HG03064 (cell line): ENCODE data around the gene PSME2.
"Not testable (repeated sequence)": the region's sequence is repeated elsewhere in the genome, so short reads cannot be mapped to it uniquely, and the experiment has no call there.

Source experiments
- ATAC-seq: cut with Tn5 transposase; IDR thresholded peaks from one replicate; pipeline ENCODE4 v1.9.1; 2021; ENCODE audit warnings: low read depth; ENCODE audit not compliant: unreplicated experiment

Gene PSME2

DNA sequence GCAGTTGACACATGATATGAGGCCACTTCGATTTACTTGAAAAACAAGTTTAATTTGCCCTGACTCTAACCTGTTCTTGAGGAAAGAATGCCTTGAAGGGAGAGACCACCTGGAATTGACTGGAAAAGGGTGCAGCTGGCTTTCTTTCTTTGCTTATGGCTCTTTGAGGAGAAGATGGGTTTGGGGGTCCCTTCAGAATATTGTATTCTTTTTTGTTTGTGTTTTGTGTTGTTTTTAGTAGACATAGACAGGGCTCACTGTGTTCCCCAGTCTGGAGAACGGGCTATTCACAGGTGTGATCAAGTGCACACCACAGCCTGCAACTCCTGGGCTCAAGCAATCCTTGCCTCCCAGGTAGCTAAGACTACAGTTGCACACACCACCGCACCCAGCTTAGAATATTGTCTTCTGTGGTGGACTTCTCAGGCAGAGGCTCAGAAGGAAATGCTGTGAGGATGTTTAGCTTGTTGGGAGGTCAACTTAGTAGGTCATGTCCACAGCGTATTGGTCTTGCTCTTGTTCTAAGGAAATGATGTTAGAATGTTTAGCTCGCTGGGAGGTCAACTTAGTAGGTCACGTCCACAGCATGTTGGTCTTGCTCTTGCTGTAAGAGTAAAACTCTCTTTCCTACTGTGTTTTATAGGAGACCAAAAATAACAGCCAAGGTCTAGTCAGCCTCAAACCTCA, 30.1 kb downstream of the PSME2 start:
- ATAC-seq, result no peak

DNA sequence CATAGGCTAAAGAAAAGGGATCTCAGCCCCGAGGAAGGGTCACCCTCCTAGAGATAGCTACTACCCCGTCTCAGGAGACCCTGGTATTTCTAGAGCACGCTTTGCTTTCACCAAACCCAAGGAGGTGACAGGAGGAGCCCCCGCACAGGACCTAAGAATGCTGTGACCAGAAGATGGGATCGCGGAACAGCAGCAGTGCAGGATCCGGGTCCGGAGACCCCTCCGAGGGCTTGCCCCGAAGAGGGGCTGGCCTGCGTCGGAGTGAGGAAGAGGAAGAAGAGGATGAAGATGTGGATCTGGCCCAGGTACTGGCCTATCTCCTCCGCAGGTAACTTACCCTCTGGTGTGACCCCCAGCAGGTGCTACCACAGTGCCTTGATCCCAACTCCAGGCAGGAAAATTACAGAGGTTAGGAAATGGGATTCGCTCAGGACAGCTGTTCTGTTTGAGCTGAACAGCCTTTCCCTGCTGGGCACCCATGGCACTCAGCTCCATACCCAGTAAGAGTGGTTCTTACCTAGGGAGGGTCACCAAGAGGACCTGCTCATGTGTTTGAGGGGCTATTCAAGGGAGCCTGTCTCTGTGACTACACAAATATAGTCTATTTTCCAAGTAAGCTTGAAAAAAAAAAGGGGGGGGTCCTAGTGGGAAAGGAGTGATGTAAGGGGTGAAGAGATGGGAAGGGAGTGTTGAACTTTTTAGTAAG, 30.8 kb downstream of the PSME2 start:
- no peak for ATAC-seq

DNA sequence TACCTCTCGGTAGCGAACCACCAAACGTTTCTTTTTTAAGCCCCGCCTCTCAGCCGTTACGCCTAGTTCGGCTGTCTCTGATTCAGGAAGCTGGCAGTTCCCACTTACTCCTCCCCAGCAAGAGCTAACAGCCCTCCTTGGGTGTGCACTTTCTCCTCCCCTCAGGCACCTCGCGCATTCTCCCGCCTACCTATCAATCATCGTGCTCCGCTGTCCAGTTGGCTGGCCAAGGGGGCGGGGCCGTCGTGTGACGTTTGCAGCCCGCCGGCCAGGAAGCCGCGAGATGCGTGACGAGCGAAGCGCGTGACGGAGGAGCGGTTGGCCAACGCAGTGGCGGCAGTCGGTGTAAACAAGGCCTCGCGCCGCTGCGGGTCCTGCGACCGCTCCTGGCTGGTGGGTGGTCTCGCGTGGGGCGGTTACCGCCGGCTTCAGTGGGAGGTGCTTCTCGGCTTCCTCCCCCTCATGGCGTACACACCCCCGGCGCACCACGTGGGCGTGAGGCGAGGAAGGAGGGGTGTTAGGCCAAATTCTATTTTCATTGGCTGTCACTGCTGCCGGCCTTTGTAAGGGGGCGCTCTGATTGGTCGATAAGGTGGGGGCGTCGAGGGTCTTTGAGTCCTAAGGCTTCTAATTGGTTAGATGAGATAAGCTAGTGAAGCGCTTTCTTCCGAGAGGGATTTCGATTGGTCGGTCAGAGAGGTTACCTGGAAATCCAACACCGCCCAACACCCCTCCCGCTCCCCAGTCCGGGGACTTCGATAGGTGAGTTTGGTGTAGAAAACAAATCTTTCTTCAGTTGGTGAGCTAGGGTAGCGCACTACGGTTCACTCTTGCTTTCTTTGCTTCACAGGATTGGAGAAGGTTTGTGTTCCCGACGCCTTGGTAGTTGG, 31.6 kb downstream of the PSME2 start, which contains the start of the genes DCAF11 and NRL:
Gene DCAF11, plus strand, starts transcription at position 246 of the 890 bp plus-strand sequence. CDS start 818 bp downstream, outside the sequence.
Gene NRL, minus strand, starts transcription at position 418 of the 890 bp plus-strand sequence. CDS start 32,101 bp downstream, outside the sequence.
- peak; percentile 83 for ATAC-seq

DNA sequence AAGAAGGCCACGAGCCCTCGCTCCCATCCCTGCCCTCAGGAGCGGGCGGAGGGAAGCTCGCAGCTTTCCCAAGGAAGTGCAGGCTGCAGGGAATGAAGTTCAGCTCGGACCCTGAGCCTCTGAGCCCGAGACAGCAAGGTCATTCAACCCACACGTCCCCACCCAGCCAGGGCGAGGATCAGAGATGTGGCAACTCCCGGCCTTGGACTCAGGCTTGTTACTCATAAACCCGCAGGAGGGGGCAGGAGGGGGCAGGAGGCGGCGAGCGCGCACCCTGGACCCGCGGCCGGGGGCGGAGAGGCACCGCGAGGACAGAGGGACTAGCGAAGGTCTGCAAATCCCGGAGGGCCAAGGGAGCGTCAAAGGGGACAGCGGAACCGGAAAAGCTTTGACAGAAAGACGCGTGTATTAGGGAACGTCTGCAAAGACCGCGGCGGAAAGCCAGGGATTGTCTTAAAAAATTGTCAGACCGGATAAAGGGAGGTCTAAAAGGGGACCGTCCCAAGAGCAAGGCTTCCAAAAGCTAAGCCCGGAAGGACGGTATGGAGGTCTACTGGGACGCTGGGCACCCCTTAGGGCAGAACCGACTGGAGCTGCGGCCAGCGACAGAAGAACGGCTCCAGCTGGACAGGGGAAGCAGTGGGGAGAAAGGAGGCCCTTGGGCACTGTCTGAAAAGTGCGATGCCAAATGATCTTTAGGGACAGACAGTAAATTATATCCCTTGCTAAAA, 32.4 kb downstream of the PSME2 start:
- ATAC-seq, result peak; percentile 35

DNA sequence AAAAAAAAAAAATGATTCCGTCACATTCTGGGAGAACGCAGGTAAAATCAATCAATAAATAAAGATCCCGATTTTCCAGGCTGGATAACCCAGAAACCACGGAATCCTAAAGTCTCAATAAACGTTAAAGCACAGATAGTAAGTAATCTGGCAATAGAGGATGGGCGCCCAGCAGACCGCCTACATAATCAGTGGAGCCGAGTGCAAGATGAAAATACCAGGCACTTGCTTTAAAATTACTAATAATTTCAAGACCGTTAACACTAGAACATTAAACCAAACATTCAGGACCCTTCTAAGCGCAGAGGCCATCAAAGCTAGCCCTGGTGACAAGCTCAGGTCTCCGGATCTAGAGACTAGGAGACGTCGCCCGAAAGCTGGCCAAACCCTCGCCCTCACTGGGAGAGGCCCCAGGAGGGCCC, 33.0 kb downstream of the PSME2 start:
- ATAC-seq, result no peak

DNA sequence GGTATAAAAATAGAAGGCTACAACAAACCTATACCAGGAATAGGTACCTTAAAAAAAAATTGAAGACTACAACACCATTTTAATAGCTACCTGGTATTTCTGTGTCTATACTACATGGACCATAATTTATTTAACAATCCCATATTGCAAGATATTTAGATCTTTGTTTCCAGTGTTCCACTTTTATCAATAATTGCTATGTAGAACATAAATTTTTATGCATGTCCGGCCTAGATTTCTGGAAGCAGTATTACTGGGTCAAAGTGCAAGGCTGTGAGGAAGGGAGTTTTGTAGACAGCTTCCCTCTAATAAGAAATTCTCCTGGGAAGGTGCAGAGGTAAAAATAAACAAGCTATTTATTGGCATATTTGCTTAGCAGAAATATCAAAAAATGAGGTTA, 35.9 kb downstream of the PSME2 start:
- ATAC-seq, result no peak

DNA sequence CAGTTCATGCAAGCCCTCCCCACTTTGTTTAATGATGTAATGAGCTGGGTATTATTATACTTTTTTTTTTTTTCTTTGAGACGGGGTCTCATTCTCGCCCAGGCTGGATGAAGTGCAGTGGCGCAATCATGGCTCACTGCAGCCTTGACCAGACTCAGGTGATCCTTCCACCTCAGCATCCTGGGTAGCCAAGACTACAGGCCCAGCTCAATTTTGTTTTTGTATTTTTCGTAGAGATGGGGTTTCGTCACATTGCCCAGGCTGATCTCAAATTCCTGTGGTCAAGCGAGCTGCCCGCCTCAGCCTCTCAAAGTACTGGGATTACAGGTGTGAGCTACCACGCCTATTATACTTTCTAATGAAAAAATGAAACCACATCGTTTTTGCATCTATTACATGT, 36.4 kb downstream of the PSME2 start:
- ATAC-seq, result no peak

DNA sequence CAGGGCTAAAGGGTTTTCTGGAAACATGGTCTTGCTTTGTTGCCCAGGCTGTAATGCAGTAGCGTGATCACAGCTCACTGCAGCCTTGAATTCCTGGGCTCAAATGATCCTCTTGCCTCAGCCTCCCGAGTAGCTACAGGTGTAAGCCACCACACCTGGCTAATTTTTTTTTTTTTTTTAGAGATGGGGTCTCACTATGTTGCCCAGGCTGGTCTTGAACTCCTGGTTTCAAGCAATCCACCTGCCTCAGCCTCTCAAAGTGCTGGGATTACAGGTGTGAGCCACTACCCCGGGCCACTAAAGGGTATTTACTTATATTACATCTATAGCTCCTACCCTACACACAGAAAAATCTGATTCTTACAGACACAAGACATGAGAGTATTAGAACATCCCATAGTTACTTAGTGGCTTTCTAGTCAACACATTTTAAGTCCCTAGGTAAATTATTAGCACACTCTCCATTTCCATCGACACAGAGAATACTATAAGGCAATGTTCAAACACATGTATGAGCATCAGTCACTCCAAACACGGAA, 38.0 kb downstream of the PSME2 start:
- peak; percentile 34 for ATAC-seq

DNA sequence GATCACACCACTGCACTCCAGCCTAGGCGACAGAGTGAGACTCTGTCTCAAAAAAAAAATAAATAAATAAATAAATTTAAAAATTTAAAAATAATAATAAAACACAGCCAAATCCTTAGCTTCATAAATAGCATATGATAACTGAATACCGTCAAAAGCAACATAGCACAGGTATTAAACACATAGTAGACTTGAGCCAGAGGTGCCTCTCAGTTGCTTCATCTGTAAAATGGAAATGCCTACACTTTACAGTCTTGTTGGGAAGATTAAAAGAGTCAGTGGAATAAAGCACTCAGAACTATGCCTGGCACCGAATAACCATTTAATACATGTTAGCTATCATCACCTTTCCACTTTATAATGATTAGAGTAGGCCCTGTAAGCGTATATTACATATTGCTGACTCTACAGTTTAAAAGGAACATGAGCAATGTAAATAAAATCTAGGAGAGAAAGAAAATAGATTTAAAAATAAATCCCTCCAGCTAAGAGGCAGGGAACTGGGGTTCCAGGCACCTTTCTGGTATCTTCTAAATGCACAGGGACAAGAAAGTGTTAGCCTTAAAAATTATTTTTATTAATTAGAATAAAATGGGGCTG, 39.6 kb downstream of the PSME2 start:
- ATAC-seq, result no peak

DNA sequence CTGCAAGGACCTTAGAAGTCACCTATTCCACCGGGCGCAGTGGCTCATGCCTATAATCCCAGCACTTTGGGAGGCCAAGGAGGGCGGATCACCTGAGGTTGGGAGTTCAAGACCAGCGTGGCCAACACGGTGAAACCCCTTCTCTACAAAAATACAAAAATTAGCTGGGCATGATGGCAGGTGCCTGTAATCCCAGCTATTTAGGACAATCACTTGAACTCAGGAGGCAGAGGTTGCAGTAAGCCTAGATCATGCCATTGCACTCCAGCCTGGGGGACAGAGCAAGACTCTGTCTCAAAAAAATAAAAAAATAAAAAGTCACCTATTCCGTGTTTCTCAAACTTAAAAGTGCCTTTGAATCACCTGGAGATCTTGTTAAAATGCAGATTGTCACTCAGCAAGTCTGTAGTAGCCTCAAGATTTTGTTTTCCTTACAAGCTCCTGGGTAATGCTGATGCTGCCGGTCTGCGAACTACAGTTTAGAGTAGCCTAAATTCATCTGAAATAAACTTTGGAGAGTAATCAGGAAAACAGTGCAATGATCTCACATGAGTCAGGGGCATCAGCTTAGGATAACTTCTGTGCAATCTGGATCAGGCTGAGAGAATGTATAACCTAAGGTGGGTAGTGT, 40.7 kb downstream of the PSME2 start:
- ATAC-seq, result not testable (repeated sequence)

DNA sequence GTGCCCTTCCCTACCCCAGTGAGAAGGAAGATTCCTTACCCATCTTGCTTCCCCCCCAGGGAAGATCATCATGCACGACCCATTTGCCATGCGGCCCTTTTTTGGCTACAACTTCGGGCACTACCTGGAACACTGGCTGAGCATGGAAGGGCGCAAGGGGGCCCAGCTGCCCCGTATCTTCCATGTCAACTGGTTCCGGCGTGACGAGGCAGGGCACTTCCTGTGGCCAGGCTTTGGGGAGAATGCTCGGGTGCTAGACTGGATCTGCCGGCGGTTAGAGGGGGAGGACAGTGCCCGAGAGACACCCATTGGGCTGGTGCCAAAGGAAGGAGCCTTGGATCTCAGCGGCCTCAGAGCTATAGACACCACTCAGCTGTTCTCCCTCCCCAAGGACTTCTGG, 43.0 kb downstream of the PSME2 start:
- no peak for ATAC-seq

DNA sequence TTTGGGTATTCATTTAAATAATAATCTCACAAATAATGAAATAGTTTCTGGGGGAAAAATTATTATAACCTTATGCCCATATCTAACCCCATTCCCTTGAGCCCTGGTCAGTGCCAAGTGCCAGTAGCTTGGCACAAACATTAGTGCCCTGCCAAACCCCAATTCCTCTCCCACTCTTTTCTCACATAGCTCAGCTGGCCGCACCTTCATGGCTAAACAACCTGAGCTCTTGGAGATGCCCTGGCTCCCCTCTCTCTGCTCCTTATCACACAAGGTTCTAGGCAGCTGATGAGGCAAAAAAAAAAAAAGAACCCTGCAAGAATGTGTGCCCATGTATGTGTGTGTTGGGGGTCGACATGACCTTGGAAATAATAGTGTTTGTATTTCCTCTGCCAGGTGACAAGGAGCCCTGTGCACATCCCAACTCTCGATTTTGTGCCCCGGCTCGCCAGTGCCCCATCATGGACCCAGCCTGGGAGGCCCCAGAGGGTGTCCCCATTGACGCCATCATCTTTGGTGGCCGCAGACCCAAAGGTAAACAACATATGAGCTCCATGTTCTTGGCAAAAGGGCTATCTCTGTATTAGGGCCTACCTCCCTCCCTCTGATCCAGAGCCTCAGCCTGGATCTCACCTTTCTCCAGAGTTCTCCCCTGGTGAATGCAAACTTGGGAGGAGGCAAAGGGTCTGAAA, 43.9 kb downstream of the PSME2 start:
- ATAC-seq, result no peak

DNA sequence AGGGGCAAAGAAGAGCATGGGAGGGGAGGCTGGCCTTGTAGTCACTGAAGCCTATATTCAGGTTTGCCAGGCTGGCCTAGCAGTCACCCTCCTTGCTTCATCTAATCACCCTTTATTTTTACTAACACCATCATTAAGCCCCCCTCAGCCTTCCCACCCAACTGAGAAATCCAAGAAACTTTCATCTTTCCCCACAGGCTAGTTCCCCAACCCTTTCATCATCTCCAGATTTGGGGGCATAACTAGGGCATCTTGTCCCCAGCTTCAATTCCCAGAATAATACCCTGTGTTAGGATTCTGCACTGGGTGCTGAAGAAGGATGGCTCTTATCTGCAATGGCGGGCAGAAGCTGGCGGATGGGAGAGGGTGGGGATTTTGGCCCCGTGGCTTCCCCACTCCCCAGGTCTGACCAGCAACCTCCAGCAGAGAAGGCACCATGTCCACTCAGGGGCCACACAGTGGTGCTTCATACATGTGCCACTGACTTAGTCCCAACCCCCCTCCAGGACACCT, 45.4 kb downstream of the PSME2 start:
- no peak for ATAC-seq

DNA sequence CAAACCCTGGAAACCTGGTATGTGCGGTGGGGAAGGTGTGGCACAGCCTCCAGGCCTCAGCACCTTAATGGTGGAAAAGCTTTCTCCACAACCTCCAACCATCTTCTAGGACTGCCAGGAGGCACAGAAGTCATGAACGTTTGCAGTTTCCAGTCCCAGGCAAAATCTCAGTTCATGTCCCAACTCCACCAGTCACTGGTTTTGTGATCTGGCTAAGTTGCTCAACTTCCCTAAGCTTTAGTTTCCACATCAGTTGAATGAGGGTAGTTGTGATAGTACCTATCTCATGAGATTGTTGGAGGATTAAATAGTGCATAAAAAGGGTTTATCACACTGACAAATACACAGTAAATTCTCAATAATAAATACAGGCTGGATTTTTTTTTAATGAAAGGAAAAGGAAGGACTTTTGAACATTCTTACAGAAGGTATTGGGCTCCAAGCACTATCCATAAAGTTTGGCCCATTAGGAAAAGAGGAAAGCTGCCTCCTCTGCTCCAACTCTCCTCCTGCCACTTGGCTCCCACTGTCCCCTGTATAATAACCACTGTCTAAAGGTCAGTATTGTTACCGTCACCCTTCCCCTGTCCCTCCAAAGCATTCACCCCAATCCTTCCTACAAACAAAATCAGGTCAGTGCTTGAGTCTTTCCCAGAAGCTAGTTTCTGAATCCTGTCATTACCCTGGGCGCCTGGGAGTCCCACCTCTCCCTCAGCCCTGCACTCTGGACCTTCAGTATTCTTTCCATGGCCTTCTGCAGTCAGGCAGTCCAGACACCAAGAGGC, 46.0 kb downstream of the PSME2 start:
- no peak for ATAC-seq

DNA sequence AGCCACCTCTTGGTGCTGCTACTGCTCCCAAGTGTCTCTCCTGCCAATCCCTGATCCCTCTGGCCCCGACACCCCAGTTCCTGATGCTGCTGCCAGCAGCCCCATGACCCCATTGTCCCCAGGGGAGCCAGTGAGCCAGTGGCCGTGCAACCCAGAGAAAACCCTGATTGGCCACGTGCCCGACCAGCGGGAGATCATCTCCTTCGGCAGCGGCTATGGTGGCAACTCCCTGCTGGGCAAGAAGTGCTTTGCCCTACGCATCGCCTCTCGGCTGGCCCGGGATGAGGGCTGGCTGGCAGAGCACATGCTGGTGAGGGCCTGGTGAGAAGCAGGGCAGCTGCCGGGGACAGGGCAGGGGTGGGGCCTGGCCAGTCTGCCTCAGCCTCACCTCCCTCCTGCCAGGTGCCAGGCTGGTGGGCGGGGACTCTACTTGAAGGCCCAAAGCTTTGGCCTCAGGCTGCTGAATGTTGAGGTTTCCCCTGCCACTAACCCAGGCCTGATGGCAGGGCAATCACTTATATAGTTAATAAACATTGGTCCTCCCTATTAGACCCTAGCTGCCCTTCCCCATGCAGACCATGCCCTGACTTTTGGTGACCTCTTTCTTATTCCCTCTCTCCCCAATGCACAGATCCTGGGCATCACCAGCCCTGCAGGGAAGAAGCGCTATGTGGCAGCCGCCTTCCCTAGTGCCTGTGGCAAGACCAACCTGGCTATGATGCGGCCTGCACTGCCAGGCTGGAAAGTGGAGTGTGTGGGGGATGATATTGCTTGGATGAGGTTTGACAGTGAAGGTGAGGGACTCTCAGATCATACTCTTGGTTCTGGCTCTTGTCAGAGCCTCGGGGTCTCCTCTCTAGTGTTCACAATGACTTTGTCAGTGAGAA, 47.2 kb downstream of the PSME2 start:
- ATAC-seq, result no peak

DNA sequence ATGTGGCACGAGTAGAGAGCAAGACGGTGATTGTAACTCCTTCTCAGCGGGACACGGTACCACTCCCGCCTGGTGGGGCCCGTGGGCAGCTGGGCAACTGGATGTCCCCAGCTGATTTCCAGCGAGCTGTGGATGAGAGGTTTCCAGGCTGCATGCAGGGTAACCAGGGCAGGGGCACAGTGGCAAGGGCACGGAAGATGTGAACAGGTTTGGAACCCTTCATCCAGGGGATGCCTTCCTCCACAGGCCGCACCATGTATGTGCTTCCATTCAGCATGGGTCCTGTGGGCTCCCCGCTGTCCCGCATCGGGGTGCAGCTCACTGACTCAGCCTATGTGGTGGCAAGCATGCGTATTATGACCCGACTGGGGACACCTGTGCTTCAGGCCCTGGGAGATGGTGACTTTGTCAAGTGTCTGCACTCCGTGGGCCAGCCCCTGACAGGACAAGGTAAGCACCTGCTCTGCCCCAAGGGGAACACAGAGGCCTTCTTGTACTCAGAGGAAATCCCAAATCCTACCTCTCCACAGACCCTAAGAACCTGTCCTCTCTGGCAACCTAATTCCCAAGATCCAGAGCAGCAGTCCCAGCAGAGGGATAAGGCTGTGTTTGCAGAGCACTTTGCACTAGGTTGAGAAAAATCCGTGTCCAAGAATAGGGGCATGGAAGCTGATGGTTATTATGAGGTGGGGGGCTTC, 48.0 kb downstream of the PSME2 start:
- no peak for ATAC-seq
